Measurements from ENCODE around the gene PRKAG2.

PRKAG2 gene

DNA sequence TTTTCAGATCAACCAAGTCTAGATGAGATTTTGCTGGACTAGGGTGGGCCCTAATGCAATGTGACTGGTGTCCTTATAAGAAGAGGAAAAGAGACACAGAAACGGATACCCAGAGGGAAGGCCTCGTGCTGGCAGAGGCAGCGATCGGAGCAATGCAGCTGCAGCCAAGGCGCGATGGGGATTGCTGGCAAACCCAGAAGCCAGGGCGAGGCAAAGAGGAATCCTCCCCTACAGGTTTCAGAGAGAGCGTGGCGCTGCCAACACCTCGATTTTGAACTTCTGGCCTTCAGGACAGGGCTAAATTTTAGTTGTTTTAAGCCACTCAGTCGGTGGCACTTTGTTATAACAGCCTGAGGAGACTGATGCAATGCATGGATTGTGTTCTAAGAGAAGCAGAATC lies 200.2 kb downstream of the PRKAG2 start:
- Mint-ChIP-seq H3K36me3 (peaks cover 12% of the 10 kb centered on the region), H3K9me3 (no peaks in the 10 kb centered on the region), H3K4me3 (no peak overlapping the region), H3K4me1 (peaks cover 37% of the 10 kb centered on the region), H3K27ac (no peak overlapping the region), H3K27me3 (no peaks in the 10 kb centered on the region)

DNA sequence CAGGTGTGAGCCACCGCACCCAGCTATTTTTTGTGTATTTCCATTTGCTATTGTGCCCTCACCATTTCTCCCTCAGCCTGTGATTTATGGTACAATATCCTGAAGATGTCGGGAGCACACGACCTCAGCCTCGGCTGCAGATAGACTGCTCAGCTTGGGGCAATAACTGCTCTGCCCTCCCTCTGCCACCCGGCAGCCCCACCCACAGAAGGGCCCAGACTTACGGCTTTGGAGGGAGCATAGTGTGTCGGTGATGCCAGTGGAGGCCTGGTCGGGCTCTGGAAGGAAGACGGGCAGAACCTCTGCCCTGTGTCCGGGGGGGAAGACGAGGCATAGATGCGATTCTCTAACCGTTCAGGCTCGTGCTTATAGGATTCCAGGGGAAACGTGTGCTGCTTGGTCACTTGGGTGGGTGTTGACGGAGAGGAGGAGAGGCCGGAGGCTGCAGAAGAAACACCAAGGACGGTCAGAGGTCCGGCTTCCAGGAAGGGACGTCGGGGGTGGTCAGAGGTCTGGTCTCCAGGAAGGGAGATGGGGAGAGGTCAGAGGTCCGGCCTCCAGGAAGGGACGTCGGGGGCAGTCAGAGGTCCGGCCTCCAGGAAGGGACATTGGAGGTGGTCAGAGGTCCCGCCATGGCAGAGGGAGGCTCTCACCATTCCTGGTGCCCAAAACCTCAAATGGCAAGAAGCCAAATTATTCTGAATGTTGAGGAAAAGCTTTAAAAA lies 201.6 kb downstream of the PRKAG2 start:
- H3K4me1 Mint-ChIP-seq, result peaks cover 27% of the 10 kb centered on the region
- no peak overlapping the region for H3K27ac Mint-ChIP-seq
- H3K36me3 Mint-ChIP-seq, result peaks cover 18% of the 10 kb centered on the region
- no peak overlapping the region for H3K4me3 Mint-ChIP-seq
- H3K27me3 Mint-ChIP-seq, result no peaks in the 10 kb centered on the region
- no peaks in the 10 kb centered on the region for H3K9me3 Mint-ChIP-seq

- peaks cover 21% of the 10 kb centered on the region for H3K4me1 Mint-ChIP-seq
- no peak overlapping the region for H3K4me3 Mint-ChIP-seq
- H3K27me3 Mint-ChIP-seq, result no peaks in the 10 kb centered on the region
- H3K27ac Mint-ChIP-seq, result no peak overlapping the region
- H3K36me3 Mint-ChIP-seq, result peaks cover 23% of the 10 kb centered on the region
- H3K9me3 Mint-ChIP-seq, result no peaks in the 10 kb centered on the region
Measured at GRCh38 chr7:151674161-151674920, 202.6 kb downstream of the PRKAG2 start.

DNA sequence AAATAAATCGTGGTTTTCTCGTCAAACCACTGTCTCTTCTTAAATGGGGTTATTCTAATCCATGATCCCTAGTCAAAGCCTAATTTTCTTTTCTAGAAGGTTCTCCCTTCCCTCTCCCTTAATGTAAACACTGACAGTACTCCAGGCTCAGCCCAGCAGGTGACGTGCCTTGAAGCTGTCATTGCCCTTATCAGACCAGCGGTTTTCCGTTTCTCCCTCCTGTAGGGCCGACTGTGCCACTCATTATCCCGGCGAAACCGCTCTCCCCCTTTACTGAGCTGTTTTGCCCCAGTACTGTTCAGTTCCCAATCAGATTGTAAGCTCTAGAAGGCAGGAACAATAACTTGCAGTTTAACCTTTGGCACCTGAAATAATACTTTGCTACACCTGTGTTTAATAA lies 203.7 kb downstream of the PRKAG2 start:
- Mint-ChIP-seq H3K36me3 (peaks cover 30% of the 10 kb centered on the region), H3K27me3 (no peaks in the 10 kb centered on the region), H3K4me1 (peaks cover 12% of the 10 kb centered on the region), H3K9me3 (no peaks in the 10 kb centered on the region), H3K4me3 (no peak overlapping the region), H3K27ac (no peak overlapping the region)

DNA sequence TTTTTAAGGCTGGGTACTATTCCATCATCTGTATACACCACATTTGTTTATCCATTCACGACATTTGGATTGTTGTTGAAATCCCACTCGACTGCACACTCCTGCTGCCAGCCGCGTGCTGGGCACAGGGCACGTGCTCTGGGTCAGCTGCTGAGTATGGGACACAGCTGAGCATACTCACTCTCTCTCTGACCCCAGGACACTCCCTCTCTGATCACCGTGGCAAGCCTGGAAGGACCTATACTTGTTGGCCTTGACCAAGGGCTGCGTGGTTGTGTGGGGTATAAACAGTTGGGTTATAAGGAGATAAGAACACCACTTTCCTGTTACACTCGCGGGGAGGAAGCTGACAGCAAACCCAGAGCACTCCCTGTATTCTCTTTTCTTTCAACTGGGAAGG lies 204.2 kb downstream of the PRKAG2 start:
- no peak overlapping the region for H3K4me3 Mint-ChIP-seq
- H3K36me3 Mint-ChIP-seq, result peaks cover 34% of the 10 kb centered on the region
- peaks cover 13% of the 10 kb centered on the region for H3K4me1 Mint-ChIP-seq
- no peaks in the 10 kb centered on the region for H3K27me3 Mint-ChIP-seq
- peak overlapping the region; percentile 13 for H3K27ac Mint-ChIP-seq
- no peaks in the 10 kb centered on the region for H3K9me3 Mint-ChIP-seq

GRCh38 chr7:151671514-151671913 lies 205.4 kb downstream of the PRKAG2 start:
- Mint-ChIP-seq H3K4me1 (peaks cover 17% of the 10 kb centered on the region), H3K9me3 (peaks cover 5% of the 10 kb centered on the region), H3K36me3 (peaks cover 42% of the 10 kb centered on the region), H3K27me3 (no peaks in the 10 kb centered on the region), H3K27ac (no peak overlapping the region), H3K4me3 (no peak overlapping the region)

- no peak overlapping the region for H3K4me3 Mint-ChIP-seq
- no peak overlapping the region for H3K27ac Mint-ChIP-seq
- H3K9me3 Mint-ChIP-seq, result peaks cover 5% of the 10 kb centered on the region
- H3K27me3 Mint-ChIP-seq, result no peaks in the 10 kb centered on the region
- H3K4me1 Mint-ChIP-seq, result peaks cover 17% of the 10 kb centered on the region
- H3K36me3 Mint-ChIP-seq, result peaks cover 40% of the 10 kb centered on the region
Measured at GRCh38 chr7:151669762-151670161, 207.2 kb downstream of the PRKAG2 start.

DNA sequence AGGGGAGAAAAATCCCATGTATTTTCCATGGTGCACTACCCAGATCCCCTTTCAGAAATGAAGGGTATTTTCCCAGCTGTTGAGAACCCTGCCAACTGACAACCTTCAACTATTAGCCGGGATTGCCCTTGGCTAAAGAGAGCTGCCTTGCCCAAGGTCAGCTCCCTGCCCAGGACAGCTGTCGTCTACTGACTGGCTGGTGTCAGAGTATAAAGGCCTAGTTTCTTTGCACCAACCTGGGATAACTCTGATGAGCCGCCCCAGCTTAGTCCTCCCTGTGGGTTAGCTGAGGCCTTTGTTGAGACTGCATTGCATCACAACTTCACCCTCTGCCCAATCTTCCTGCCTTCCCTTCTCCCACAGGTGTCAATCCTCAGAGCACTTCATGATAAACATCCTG lies 210.0 kb downstream of the PRKAG2 start:
- peaks cover 13% of the 10 kb centered on the region for H3K4me1 Mint-ChIP-seq
- no peak overlapping the region for H3K27ac Mint-ChIP-seq
- H3K9me3 Mint-ChIP-seq, result peaks cover 5% of the 10 kb centered on the region
- H3K36me3 Mint-ChIP-seq, result peaks cover 31% of the 10 kb centered on the region
- H3K4me3 Mint-ChIP-seq, result no peak overlapping the region
- no peaks in the 10 kb centered on the region for H3K27me3 Mint-ChIP-seq

GRCh38 chr7:151665368-151665767 lies 211.5 kb downstream of the PRKAG2 start:
- Mint-ChIP-seq H3K27ac (no peak overlapping the region), H3K36me3 (peaks cover 24% of the 10 kb centered on the region), H3K4me1 (peaks cover 11% of the 10 kb centered on the region), H3K4me3 (no peak overlapping the region), H3K9me3 (peaks cover 5% of the 10 kb centered on the region), H3K27me3 (no peaks in the 10 kb centered on the region)

DNA sequence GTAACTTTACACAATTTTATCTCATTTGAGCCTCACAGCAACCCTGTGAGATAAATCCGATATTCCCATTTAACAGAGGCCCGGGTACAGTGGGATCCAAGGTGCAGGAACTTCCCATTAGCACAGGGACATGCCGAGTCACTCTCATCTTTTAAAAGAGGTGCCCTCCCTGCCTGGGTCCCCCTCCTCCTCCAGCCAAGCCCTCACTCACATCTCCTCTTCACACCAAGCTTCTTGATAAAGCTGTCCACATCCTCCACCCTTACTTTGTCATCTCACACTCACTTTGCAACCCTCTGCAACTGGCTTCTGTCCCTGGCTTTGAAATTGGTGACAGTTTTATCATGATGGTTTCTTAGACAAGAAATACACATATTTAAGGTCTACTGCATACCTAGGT lies 212.6 kb downstream of the PRKAG2 start:
- Mint-ChIP-seq H3K4me3 (no peak overlapping the region), H3K36me3 (peaks cover 18% of the 10 kb centered on the region), H3K27ac (no peak overlapping the region), H3K4me1 (peaks cover 7% of the 10 kb centered on the region), H3K27me3 (no peaks in the 10 kb centered on the region), H3K9me3 (peaks cover 5% of the 10 kb centered on the region)

DNA sequence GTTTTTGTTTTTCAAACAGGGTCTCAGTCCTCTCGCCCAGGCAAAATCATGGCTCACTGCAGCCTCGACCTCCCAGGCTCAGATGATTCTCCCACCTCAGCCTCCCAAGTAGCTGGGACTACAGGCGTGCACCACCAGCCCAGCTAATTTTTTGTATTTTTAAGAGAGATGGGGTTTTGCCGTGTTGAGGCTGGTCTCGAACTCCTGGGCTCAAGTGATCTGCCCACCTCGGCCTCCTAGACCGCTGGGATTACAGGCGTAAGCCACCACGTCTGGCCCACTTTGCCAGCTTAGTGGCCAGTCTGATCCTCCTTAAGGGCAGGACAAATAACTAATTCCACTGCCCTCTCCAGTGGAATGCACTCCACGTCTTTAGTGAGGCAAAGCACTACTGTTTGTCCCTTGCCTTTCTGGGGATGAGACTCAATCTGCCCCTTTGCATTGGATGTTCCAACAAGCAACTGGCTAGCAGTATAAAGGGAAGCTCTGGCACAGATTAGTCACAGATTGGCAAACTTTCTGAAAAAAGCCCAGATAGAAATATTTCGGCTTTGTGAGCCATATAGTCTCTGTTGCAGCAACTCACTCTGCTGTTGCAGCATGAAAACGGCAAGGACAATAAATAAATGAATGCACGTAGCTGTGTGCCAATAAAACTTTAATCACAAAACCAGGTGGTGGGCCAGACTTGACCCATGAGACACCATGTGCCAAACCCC lies 213.4 kb downstream of the PRKAG2 start:
- H3K4me1 Mint-ChIP-seq, result peaks cover 7% of the 10 kb centered on the region
- peaks cover 13% of the 10 kb centered on the region for H3K36me3 Mint-ChIP-seq
- no peak overlapping the region for H3K27ac Mint-ChIP-seq

DNA sequence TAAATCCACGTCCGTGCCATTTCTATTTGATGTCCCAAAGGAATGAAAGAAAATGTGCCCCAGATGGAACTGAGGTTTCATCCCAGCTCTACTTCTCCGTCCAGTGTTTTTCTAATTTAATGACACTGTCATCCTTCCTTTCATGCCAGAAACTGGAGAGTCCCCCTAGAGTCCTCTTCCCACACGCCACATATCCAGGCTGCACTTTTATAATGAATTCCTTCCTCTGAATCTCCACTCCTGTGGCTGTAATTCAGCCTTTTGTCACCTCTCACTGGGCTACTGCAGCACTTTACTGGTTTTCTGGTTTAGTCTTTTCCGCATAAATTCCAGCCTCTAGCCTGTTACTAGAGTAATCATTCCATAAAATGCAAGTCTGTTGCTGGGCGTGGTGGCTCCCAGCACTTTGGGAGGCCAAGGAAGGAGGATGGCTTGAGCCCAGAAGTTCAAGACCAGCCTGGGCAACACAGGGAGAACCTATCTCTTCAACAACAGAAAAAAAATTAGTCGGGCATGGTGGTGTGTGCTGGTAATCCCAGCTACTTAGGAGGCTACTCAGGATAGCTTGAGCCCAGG lies 214.6 kb downstream of the PRKAG2 start:
- H3K9me3 Mint-ChIP-seq, result peaks cover 5% of the 10 kb centered on the region
- peaks cover 4% of the 10 kb centered on the region for H3K36me3 Mint-ChIP-seq
- H3K4me1 Mint-ChIP-seq, result peaks cover 3% of the 10 kb centered on the region
- no peak overlapping the region for H3K27ac Mint-ChIP-seq
- no peaks in the 10 kb centered on the region for H3K27me3 Mint-ChIP-seq
- H3K4me3 Mint-ChIP-seq, result no peak overlapping the region

More for the DNA sequence above, 213.4 kb downstream of the PRKAG2 start:
- Mint-ChIP-seq H3K4me3 (no peak overlapping the region), H3K9me3 (peaks cover 5% of the 10 kb centered on the region), H3K27me3 (no peaks in the 10 kb centered on the region)

DNA sequence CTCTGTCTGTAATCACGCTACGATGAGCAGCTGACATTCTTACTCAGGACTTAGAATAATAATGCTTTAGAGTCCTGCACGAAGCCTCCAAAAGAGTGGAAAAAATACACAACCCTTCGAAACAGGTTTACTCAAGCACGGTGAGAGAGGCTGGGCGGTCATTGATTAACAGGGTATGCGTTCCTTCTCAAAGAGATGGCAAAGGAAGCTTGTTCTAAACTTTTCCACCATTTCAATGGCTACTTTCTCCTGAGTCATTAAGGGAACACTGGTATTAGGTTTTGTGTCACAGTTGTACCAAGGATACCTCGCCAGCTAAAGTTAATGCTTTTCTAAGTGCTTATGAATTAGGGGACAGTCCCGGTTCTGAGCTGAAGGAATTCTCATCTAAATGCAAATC lies 215.3 kb downstream of the PRKAG2 start:
- Mint-ChIP-seq H3K27ac (no peak overlapping the region), H3K9me3 (no peaks in the 10 kb centered on the region), H3K4me3 (no peak overlapping the region), H3K4me1 (no peaks in the 10 kb centered on the region), H3K36me3 (no peaks in the 10 kb centered on the region), H3K27me3 (no peaks in the 10 kb centered on the region)

DNA sequence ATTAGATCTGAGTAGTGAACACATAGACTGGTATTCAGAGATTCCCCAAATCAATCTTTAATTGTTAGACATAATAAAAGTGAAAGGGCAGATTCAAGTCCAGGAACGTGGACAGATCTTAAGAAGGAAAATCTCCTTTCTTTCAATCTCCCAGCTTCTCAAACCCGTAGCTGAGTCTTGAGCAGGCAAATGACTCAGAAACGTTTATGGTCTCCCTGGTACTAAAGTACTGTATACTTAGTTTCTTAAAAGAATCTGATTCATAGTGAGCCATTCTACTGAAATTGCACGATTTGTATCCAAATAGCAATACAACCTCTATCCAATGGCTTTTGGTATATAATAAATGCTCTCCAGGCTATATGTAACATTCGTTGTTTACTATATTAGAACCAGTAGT lies 216.8 kb downstream of the PRKAG2 start:
- H3K27ac Mint-ChIP-seq, result peak overlapping the region; percentile 17
- no peaks in the 10 kb centered on the region for H3K4me1 Mint-ChIP-seq
- no peaks in the 10 kb centered on the region for H3K36me3 Mint-ChIP-seq
- H3K27me3 Mint-ChIP-seq, result no peaks in the 10 kb centered on the region
- no peak overlapping the region for H3K4me3 Mint-ChIP-seq
- no peaks in the 10 kb centered on the region for H3K9me3 Mint-ChIP-seq

DNA sequence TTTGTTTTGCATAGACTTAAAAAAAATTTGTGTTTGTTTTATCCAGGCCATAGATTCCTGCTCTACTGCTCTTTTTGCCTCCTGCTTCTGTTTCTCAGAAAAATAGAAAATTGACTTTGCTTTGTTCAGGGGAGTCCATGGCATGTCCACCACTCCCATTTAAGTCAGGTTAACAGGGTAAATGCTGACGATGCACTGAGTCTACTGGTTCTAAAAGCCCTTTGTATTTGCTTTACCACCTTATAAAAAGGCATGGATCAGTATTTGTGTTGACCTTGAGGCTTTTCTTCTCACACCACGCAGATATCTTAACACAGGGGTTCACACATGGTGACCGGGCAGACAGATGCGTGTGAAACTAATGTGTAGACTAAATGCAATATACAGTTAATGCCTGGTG lies 217.7 kb downstream of the PRKAG2 start:
- no peaks in the 10 kb centered on the region for H3K9me3 Mint-ChIP-seq
- H3K4me3 Mint-ChIP-seq, result no peak overlapping the region
- no peaks in the 10 kb centered on the region for H3K36me3 Mint-ChIP-seq
- no peak overlapping the region for H3K27ac Mint-ChIP-seq
- H3K4me1 Mint-ChIP-seq, result no peaks in the 10 kb centered on the region
- H3K27me3 Mint-ChIP-seq, result no peaks in the 10 kb centered on the region

- no peaks in the 10 kb centered on the region for H3K27me3 Mint-ChIP-seq
- H3K27ac Mint-ChIP-seq, result no peak overlapping the region
- no peaks in the 10 kb centered on the region for H3K4me1 Mint-ChIP-seq
- no peaks in the 10 kb centered on the region for H3K36me3 Mint-ChIP-seq
- H3K9me3 Mint-ChIP-seq, result no peaks in the 10 kb centered on the region
- no peak overlapping the region for H3K4me3 Mint-ChIP-seq
Measured at GRCh38 chr7:151658778-151659177, 218.1 kb downstream of the PRKAG2 start.

All from activated naive CD4-positive, alpha-beta T cell treated with anti-CD3 and anti-CD28 coated beads, Interleukin-2, amount 50 U/mL, for 24 hours (primary cell).